ENCODE data around the gene RSBN1L. TPM values are rescaled to one million over a fixed set of nuclear protein-coding genes. Genes with fewer than 3 reads are reported as not detected.

The RSBN1L gene
- total RNA-seq, 1 experiment from 2014 or later: 21.4 TPM

DNA sequence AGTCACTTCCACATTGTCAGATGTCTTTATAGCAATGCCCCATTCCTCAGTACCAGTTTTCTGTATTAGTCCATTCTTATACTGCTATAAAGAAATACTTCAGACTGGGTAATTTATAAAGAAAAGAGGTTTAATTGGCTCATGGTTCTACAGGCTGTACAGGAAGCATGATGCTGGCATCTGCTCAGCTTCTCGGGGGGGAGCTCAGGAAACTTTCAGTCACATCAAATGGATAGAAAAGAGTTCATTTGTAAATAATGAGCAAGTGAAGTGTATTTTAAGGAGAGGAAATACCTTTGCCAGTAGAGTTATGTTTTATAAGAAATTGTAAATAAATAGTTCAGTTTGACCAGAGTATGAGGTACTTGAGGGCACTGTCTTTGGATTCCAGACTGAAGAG lies 51.5 kb downstream of the RSBN1L start:
- no peak for DNase-seq
- BruUV-seq (replicated peaks): no TSS peak
- H3K36me3 Mint-ChIP-seq (ENCODE audit: insufficient read depth, unreplicated experiment): peaks cover 39% of the 10 kb centered on the region
- Histone ChIP-seq H3K36me3 (ENCODE audit: control insufficient read depth, insufficient read depth, low read length) (no peaks in the 10 kb centered on the region; the same call in none of the 2 replicates), H3K4me1 (peaks cover 15% of the 10 kb centered on the region; the same call in 1 of the 2 replicates), H3K9me3 (no peaks in the 10 kb centered on the region), H3K4me3 (ENCODE audit: low read depth, low read length) (no peak overlapping the region), H3K27me3 (replicated peaks; ENCODE audit: control insufficient read depth, insufficient read depth, low read length) (no peaks in the 10 kb centered on the region)
- intact Hi-C loops (cut with micrococcal nuclease; ENCODE audit: unreplicated experiment): no loop called here
- H3K27ac Mint-ChIP-seq (ENCODE audit: unreplicated experiment): no peak overlapping the region
- CTCF ChIA-PET: interaction anchor here (1.3 kb wide), 1 partner anchor 50 kb away, joined by 5 read pairs; no protein-coding TSS in a partner anchor
- H3K4me3 Mint-ChIP-seq (ENCODE audit: unreplicated experiment): no peak overlapping the region
- POLR2A ChIA-PET: no interaction called here
- no peaks in the 10 kb centered on the region for H3K9me3 Mint-ChIP-seq (ENCODE audit: unreplicated experiment)
- H3K27me3 Mint-ChIP-seq (ENCODE audit: insufficient read depth, unreplicated experiment): no peaks in the 10 kb centered on the region
- TF ChIP-seq, protein P1, sequence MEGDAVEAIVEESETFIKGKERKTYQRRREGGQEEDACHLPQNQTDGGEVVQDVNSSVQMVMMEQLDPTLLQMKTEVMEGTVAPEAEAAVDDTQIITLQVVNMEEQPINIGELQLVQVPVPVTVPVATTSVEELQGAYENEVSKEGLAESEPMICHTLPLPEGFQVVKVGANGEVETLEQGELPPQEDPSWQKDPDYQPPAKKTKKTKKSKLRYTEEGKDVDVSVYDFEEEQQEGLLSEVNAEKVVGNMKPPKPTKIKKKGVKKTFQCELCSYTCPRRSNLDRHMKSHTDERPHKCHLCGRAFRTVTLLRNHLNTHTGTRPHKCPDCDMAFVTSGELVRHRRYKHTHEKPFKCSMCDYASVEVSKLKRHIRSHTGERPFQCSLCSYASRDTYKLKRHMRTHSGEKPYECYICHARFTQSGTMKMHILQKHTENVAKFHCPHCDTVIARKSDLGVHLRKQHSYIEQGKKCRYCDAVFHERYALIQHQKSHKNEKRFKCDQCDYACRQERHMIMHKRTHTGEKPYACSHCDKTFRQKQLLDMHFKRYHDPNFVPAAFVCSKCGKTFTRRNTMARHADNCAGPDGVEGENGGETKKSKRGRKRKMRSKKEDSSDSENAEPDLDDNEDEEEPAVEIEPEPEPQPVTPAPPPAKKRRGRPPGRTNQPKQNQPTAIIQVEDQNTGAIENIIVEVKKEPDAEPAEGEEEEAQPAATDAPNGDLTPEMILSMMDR (IDR thresholded peaks at IDR 0.05; ENCODE audit: insufficient read depth in 1 of 2, low read depth in 1 of 2, low read length in 1 of 2, severe bottlenecking in 1 of 2, unreplicated experiment in 1 of 2): no peak
- H3K4me1 Mint-ChIP-seq (ENCODE audit: low read depth, unreplicated experiment): peaks cover 7% of the 10 kb centered on the region

DNA sequence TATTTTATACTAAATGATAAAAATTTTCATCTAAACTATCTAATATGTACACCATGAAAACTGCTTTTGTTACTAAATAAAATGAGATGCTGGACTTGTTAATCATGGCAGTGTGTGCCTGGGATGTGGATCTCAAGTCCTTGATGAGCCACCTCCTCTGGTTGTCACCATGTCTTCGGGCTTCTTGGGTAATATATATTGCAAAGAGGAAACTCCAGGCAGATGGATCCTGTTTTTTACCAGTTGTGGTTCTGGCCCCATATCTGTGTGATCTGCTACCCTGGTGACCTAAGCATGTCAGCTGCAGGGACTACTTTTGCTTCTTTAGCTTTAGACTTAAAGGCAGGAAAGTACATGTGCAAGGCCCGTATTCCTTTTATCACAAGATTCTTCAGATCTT lies 55.8 kb downstream of the RSBN1L start:
- POLR2A ChIA-PET: no interaction called here
- H3K36me3 ChIP-seq (ENCODE audit: control insufficient read depth, insufficient read depth, low read length): no peaks in the 10 kb centered on the region

DNA sequence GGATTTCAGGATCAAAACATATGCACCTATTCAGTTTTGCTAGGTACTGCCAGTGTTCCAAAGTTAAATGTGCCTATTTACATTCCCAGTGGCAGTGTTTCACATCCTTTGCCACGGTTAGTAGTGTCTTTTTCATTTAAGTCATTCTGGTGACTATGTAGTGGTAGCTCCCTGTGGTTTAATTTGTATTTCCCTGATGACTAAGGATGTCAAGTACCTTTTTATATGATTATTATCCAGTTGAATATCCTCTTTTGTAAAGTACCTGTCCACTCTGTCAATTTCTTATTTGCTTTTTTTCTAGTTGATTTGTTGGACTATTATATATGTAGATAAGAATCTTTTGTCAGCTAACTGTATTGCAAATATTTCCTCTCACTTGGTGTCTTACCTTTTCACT lies 56.9 kb downstream of the RSBN1L start:
- Mint-ChIP-seq H3K9me3 (ENCODE audit: unreplicated experiment) (no peaks in the 10 kb centered on the region), H3K36me3 (ENCODE audit: insufficient read depth, unreplicated experiment) (peaks cover 26% of the 10 kb centered on the region), H3K4me1 (ENCODE audit: low read depth, unreplicated experiment) (no peaks in the 10 kb centered on the region), H3K4me3 (ENCODE audit: unreplicated experiment) (no peak overlapping the region), H3K27ac (ENCODE audit: unreplicated experiment) (no peak overlapping the region), H3K27me3 (ENCODE audit: insufficient read depth, unreplicated experiment) (no peaks in the 10 kb centered on the region)
- DNase-seq: no peak
- CTCF ChIA-PET: no interaction called here
- TF ChIP-seq, protein P1 (IDR thresholded peaks at IDR 0.05; ENCODE audit: insufficient read depth in 1 of 2, low read depth in 1 of 2, low read length in 1 of 2, severe bottlenecking in 1 of 2, unreplicated experiment in 1 of 2): no peak
- H3K27me3 ChIP-seq (replicated peaks; ENCODE audit: control insufficient read depth, insufficient read depth, low read length): no peaks in the 10 kb centered on the region
- no TSS peak for BruUV-seq (replicated peaks)
- intact Hi-C loops (cut with micrococcal nuclease; ENCODE audit: unreplicated experiment): no loop called here
- POLR2A ChIA-PET: no interaction called here
- no peaks in the 10 kb centered on the region for H3K36me3 ChIP-seq (ENCODE audit: control insufficient read depth, insufficient read depth, low read length)
- peaks cover 10% of the 10 kb centered on the region; the same call in 1 of the 2 replicates for H3K4me1 ChIP-seq
- no peak overlapping the region for H3K4me3 ChIP-seq (ENCODE audit: low read depth, low read length)
- no peaks in the 10 kb centered on the region for H3K9me3 ChIP-seq

More for the DNA sequence above, 55.8 kb downstream of the RSBN1L start:
- no peak for DNase-seq
- H3K4me3 ChIP-seq (ENCODE audit: low read depth, low read length): no peak overlapping the region
- TF ChIP-seq, protein P1 (IDR thresholded peaks at IDR 0.05; ENCODE audit: insufficient read depth in 1 of 2, low read depth in 1 of 2, low read length in 1 of 2, severe bottlenecking in 1 of 2, unreplicated experiment in 1 of 2): no peak
- H3K27me3 Mint-ChIP-seq (ENCODE audit: insufficient read depth, unreplicated experiment): no peaks in the 10 kb centered on the region
- no peak overlapping the region for H3K4me3 Mint-ChIP-seq (ENCODE audit: unreplicated experiment)
- H3K9me3 ChIP-seq: no peaks in the 10 kb centered on the region
- peaks cover 26% of the 10 kb centered on the region for H3K36me3 Mint-ChIP-seq (ENCODE audit: insufficient read depth, unreplicated experiment)
- no peaks in the 10 kb centered on the region for H3K27me3 ChIP-seq (replicated peaks; ENCODE audit: control insufficient read depth, insufficient read depth, low read length)
- H3K9me3 Mint-ChIP-seq (ENCODE audit: unreplicated experiment): no peaks in the 10 kb centered on the region
- no TSS peak for BruUV-seq (replicated peaks)
- CTCF ChIA-PET: no interaction called here
- peaks cover 10% of the 10 kb centered on the region; the same call in 1 of the 2 replicates for H3K4me1 ChIP-seq
- H3K27ac Mint-ChIP-seq (ENCODE audit: unreplicated experiment): no peak overlapping the region
- no peaks in the 10 kb centered on the region for H3K4me1 Mint-ChIP-seq (ENCODE audit: low read depth, unreplicated experiment)
- intact Hi-C loops (cut with micrococcal nuclease; ENCODE audit: unreplicated experiment): no loop called here

All from Caco-2 (cell line).